ENCODE results near the gene ACBD6.
"Not testable (repeated sequence)": the region's sequence is repeated elsewhere in the genome, so short reads cannot be mapped to it uniquely, and the experiment has no call there.

The ACBD6 gene

DNA sequence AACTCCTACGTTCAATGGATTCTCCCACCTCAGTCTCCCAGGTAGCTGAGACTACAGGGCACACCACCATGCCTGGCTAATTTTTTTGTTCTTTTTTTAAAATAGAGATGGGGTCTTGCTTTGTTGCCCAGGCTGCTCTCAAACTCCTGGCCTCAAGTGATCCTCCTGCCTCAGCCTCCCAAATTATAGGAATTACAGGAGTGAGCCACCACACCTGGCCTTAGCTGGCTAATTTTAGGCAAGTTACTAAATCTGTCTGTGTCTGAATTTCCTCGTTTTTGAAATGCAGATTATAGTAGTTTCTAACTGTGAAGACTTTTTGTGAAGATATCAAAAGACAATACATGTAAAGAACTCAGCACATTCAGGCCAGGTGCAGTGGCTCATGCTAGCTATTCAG, 13.7 kb downstream of the ACBD6 start:
- DNase-seq = no peak

DNA sequence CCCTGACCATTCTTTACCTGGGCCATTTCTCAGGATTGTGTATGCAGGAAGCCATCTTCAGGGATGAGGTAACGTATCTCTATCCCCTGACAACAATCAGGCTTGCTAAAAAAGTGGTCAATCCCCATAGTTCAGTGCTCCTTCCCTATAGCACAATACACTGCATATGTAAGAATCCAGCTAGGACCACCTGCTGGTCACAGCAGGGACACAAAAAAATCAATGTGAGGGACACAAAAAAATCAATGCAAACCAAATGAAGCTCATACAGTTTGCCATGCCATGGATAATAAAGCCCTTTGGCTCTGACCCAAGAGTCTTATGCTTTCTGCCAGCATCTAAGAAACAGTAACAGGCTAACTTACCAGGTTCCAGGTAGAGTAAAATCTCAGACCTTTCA, 16.3 kb downstream of the ACBD6 start:
- DNase-seq = no peak

DNA sequence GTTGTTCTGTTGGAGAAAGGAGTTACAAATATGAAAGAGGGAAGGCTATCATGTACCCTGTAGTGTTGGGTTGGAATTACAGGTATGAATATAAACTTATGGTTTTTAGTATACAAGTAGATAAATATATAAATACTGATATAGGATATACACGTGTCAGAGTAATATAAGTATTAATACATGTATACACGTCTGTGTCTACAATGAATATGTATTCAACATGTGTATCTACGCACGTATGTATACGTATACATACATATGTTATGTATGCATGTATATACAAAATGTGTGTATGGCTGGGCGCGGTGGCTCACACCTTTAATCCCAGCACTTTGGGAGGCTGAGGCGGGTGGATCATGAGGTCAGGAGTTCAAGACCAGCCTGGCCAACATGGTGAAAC, 17.9 kb downstream of the ACBD6 start:
- DNase-seq = no peak

DNA sequence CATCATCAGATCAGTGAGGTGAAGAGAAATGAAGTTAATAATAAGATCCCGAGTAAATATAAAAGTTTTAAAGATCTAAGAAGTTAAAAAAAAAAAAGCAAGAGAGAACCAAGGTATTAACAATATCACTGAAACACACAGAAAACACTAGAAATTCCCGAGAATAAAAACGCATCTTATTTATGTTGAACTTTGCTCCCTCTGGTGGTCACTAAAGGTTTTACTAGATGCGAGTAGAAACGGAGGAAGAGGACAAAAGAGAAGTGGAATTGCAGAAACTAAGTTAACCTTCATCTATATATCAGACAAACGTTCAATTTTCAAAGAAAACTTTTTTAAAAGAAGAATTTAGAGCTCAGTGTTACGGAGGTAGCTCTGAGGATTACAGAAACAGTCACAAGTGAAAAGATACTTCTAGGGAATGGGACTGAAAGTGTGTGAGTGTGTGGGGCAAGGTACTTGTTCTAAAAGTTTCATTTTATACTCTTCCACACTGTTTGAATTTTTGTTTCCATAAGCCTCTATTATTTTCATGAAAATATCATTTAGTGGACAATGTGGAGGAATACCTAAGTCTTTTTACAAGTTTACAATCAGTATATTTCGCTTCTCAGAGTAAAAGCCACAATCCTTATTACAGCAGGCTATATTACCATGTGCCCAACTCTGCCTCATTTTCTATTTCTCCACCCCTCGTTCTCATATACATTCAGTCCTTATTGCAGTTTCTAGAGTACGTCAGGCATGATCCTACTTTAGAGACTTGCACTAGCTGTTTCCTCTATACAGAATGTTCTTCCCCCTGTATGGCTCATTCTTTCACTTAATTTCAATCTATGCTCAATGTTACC, 19.7 kb downstream of the ACBD6 start:
- DNase-seq = peak; percentile 34

DNA sequence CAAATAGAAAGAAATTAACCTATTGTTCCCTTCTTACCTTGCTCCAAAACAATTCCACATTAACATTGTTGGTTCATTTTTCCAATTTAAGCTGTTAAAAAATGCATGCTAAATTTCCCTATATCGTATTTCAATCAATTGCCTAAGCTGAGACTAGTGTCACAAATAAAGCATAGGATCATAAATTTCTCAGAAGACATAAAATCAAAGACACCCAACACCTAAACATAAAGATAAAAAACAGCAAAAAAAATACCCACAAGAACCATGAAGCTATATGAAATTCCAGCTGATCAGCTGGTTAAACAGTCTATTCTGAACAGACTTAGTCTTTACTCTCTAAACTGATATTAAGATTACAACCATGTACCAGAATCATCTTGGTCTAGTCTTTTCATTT, 32.3 kb downstream of the ACBD6 start:
- DNase-seq = no peak

DNA sequence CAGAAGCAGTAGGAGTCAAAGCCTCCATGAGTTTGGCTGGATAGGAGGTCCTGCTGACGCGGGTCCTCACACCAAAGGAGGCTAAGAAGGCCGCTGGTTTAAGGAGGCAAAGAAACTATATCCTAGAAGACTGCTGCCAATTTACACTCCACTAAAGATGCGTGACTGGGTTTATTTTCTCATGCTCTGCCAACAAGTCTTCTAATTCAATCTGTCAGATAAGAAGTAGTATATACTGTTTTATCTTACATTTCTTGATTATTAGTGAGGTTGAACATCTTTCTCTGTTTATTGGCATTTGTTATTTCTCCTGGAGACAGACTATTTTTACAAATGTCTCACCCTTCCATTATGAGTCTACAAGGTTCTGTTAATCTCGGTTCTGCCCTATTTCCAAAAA, 34.1 kb downstream of the ACBD6 start:
- DNase-seq = no peak

DNA sequence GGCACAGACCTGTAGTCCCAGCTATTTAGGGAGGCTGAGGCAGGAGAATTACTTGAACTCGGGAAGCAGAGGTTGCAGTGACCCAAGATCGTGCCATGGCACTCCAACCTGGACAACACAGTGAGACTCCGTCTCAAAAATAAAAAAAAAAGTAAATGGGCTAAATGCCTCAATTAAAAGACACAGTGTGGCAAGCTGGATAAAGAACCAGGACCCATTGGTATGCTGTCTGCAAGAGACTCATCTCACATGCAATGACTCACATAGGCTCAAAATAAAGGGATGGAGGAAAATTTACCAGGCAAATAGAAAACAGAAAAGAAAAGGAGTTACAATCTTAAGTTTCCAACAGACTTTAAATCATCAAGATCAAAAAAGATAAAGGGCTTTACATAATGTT, 40.3 kb downstream of the ACBD6 start:
- no peak for DNase-seq

DNA sequence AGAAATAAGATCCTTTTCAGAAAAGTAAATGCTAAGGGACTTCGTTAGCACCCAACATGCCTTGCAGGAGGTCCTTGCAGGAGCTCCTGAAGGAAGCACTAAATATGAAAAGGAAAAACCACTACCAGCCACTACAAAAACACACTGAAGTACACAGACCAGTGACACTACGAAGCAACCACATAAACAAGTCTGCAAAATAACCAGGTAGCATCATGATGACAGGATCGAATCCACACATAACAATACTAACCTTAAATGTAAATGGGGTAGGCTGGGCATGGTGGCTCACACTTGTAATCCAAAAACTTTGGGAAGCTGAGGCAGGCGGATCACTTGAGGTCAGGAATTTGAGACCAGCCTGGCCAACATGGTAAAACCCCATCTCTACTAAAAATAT, 40.7 kb downstream of the ACBD6 start:
- DNase-seq = not testable (repeated sequence)

DNA sequence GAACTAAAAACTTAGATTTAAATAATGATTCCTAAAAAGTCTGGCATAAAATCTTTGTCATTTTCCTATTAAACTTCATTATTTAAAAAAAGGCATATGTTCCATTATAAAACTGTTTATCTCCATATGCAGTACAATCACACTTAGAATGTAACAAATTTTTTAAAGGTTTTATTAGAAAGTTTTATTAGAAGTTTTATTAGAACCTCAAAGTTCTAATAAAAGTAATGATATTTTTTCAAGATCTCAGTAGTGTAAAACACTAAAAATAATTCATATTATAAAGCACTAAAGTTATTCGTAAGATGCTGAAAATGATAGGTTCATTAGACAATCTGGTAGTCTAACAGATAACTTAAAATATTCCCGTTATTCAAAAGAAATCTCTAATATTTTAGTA, 43.6 kb downstream of the ACBD6 start:
- no peak for DNase-seq

DNA sequence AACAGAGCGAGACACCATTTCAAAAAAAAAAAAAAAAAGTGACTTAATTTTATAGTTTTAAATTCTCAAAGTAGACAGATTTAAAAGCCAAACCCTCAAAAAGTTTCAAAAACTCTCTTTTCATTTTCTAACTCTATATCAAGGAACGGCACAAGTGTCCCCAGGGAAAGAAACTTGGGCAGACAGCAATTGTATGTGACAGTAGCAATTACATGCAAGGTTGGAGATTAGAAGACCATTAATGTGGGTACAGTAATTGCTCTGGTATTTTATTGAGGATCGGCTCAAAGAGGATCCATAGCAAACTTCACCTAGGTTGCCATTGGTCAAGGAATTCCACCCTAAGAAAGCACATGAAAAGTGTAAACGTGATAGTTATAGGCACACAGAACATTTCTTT, 46.2 kb downstream of the ACBD6 start:
- no peak for DNase-seq

DNA sequence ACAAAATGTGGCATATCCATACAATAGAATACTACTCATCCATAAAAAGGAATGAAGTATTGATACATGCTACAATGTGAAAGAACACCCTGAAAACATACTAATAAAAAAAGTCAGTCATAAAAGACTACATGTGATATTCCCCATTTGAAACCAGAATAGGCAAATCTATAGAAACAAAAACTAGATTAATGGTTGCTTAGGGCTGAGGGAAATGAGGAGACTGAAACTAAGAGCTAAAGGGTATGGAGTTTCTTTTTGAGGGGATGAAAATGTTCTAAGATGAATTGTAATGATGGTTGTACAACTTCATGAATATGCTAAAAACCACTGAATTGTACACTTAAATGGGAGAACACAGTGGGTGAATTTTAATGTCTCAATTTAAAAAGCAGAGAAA, 50.9 kb downstream of the ACBD6 start:
- no peak for DNase-seq

DNA sequence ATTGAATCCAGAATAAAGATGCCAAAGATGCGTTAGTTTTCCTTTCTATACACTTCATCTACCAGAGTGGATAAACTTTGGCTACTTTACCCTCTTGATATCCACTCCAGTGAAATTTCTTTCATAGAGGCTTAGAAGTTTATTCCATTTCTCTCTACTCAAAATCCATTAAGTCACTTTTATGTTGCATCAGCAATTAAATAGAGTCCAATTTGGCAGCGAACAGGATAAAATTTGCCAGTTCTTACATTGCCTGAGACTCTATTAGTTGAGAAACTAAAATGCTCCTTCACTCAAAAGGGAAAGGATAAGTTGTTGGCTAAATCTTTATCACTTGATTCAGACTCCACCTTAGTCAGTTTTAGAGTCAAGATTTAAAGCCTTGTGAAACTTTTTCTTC, 57.9 kb downstream of the ACBD6 start:
- no peak for DNase-seq

DNA sequence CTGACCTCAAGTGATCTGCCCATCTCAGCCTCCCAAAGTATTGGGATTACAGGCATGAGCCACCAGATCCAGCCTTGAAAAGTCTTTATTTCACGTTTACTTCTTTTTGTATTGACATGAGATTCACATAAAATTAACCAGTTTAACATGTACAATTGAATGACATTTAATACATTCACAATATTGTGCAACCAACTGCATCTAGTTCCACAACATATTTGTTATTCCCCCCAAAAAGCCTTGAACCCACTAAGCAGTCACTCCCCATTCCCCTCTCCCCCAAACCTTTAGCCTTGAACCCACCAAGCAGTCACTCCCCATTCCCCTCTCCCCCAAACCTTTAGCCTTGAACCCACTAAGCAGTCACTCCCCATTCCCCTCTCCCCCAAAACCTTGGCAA, 62.0 kb downstream of the ACBD6 start:
- no peak for DNase-seq

DNA sequence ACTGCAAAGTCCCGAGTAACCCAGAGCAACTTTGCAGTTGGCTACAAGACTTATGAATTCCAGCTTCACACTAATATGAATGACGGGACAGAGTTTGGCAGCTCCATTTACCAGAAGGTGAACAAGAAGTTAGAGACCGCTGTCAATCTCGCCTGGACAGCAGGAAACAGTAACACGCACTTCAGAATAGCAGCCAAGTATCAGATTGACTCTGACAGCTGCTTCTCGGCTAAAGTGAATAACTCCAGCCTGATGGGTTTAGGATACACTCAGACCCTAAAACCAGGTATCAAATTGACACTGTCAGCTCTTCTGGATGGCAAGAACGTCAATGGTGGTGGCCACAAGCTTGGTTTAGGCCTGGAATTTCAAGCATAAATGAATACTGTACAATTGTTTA, 66.8 kb downstream of the ACBD6 start:
- DNase-seq = no peak

DNA sequence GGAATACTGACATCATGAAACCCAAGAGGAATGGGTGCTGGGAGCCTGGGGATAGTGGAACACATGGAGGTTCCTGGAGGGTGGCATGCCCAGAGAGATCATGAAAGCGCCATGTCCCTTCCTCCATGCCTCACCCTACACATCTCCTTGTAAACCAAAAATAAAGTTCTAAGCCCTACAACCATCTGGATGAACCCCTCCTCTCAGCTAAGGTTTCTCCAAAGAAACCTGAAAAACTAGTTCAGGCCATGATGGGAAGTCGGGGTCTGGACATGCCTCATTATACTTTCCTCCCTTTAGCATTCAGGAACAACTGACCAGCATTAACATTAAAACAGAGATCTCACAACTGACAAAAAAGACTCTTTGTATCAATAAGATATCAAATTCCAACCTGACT, 68.5 kb downstream of the ACBD6 start:
- no peak for DNase-seq

DNA sequence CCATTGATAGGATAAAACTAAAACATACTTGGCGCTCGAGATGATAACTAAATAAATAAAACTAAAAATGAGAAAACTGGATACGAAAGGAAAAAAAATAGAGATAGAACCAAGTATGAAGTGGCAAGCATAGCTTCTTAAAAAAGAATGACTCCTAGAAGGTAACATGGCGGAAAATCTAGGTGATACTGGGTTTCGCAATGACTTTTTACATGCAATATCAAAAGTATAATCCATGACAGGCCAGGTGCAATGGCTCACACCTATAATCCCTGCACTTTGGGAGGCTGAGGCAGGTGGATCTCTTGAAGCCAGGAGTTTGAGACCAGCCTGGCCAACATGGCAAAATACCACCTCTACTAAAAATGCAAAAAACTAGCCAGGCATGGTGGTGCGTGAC, 70.7 kb downstream of the ACBD6 start:
- DNase-seq = no peak

DNA sequence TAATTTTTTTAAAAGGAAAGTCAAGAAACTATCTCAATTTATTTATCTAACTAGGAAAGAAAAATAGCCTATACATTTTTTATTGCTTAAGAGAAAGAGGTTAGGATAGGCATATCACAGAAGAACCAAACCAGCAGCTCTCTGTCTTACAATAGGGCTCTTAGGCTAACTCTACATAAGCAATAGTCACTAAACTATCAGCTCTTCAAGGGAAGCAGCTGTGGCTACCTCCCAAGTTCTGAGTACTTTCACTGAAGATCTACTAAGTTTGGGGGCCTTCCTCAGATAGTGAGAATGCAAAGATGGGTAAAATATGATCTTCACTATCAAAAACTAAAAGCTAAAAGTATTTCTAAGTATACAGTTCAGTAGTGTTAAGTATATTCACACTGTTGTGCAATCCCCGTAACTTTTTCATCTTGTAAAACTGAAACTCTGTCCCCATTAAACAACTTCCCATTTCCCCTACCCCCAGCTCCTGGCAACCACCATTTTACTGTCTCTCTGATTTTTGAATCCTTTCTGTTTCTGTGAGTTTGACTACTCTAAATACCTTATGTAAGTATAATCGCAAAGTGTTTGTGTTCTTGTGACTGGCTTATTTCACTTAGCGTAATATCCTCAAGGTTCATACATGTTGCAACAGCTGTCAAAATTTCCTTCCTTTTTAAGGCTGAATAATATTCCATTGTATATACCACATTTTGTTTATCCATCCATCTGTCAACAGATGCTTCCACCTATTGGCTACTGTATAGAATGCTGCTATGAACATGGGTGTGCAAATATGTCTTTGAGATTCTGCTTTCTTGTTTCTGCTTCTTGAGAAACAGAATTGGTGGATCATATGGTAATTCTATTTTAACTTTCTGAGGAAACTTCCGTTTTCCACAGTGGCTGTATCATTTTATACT, 73.3 kb downstream of the ACBD6 start:
- no peak for DNase-seq

DNA sequence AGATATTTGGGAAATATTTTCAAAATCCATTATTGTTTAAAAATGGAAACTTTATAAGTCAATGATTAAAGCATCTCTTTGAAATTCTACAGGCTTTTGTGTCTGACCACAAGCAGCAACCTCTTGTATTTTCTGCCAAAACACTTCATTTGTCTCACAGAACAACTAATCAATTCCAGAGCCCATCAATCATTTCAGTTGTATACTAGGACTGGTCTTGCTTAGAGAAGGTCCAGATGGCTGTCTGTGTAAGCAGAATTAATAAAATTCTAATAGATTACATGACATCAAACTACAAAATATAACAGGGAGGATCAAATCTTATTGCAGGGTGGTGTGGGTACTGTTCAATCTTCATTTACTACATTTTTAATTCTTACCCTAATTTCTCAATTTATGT, 76.4 kb downstream of the ACBD6 start:
- no peak for DNase-seq

DNA sequence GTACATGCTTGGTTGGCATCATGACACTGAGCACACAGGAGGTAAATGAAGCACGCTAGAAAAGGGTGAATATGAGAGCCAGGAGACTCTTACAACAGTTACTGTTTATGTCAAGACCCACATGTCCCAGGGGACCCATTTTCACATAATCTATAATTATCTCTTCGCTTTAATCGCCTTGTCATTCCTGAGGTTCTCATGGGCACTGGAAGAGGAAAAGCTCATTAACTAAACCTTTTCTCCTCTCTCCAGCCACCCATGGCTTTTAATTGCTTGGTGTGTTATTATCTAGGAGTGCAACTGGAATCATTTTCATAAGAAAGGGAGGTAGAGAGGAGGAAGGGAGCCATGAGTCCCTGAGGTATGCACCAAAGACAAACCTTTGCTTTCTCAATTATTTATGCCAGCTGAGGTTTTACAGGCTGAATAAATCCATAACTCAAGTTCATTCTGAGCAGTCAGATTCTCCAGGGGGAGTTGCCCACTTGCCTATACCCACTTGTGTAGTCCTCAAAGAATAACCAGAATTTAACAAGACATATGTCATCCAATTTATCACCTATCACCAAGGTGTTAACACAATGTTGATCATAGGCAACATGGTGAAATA, 77.4 kb downstream of the ACBD6 start:
- peak; percentile 94 for DNase-seq

DNA sequence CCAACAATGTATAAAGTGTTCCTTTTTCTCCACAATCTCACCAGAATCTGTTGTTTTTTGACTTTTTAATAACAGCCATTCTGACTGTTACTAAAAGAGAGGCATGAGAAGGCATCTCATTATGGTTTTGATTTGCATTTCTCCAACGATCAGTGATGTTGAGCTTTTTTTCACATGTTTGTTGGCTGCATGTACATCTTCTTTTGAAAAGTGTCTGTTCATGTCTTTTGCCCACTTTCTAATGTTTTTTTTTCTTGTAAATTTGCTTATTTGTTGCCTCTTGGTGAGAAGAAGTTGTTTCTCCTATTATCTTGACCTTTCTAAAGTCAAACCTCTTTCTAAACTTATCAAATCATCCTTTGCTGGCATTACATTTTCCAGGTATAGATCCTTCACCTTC, 80.8 kb downstream of the ACBD6 start:
- DNase-seq = no peak

DNA sequence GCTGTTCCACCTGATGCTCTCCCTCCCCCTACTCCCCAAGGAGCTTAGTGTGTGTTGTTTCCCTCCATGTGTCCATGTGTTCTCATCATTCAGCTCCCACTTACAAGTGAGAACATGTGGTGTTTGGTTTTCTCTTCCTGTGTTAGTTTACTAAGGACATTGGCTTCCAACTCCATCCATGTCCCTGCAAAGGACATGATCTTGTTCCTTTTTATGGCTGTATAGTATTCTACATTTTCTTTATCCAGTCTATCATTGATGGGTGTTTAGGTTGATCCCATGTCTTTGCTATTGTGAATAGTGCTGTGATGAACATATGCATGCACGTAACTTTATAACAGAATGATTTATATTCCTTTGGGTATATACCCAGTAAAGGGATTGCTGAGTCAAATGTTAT, 81.2 kb downstream of the ACBD6 start:
- not testable (repeated sequence) for DNase-seq

DNA sequence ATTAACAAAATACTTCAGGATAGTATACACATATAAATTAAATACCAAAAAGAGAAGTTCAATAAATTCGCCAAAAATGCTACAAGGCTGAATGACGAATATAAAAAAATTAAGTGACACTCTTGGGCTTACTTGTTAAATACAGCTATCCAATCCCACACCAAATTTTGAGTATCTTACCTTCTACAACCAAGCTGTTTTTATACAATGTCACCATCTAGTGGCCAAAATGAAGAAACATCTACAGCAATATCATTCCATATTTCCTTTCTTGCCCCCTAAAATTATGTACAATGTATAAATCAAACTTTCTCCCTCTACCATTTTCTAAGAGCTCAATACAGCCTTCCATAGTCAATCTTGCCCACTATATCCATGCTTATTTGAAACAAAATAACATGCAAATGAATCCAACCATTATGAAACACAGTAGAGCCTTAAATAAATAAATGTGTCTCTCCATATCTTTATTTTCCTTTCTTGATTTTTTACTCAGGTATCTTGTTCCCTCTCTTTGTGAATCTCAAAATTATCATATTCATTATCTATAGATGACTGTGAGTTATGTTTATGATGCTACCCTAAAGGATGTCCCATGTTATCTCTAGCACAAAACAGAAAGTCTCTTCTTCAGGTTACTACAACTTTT, 86.3 kb downstream of the ACBD6 start:
- DNase-seq = no peak

DNA sequence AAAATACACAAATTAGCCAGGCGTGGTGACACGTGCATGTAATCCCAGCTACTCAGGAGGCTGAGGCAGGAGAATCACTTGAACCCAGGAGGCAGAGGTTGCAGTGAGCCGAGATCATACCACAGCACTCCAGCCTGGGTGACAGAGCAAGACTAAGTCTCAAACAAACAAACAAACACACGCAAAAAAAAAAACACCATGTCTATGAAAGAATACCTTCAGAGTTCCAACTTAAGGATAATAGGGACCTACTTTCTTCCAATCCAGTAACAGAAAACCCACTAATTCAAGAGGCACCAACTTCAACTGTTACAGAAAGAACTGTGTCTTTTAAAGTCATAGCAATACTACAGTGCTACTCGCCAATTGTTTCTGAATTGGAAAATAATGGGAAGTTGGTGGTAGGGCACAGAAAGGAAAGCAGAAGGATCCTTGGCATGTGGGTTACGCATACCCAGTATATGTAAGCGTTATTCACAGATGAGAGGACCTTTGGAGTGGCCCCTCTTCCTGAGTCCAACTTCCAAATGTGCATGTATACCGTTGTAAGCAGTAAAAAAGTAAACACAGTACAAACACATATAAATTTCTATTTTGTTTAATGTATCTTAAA, 87.0 kb downstream of the ACBD6 start:
- no peak for DNase-seq

Data from NCI-H187 treated with DMSO at 0.1 percent for 48 hours (cell line).